ENCODE data around the gene INHA. TPM values are rescaled to one million over a fixed set of nuclear protein-coding genes. Genes with fewer than 3 reads are reported as not detected.

The INHA gene
- total and polyA plus RNA-seq, 4 donors, result 0.03 to 0.15 (median 0.11) TPM

GRCh38 chr2:219530048-219530963 is 41.8 kb upstream of the INHA start:
- Histone ChIP-seq H3K4me1 (ENCODE audit: control insufficient read depth in 4 of 4, insufficient read depth in 4 of 4, low read length in 3 of 4) (no peaks in the 10 kb centered on the region), H3K4me3 (ENCODE audit: low read depth in 1 of 3, low read length in 3 of 3) (no peak overlapping the region), H3K27me3 (ENCODE audit: control insufficient read depth in 4 of 4, insufficient read depth in 4 of 4, low read length in 3 of 4) (peaks cover 0 to 5% (median 4%) of the 10 kb centered on the region in 4 donors), H3K9me3 (ENCODE audit: control insufficient read depth in 4 of 4, low read length in 3 of 4) (no peaks in the 10 kb centered on the region), H3K36me3 (ENCODE audit: control insufficient read depth in 4 of 4, insufficient read depth in 3 of 4, low read depth in 1 of 4, low read length in 3 of 4) (no peaks in the 10 kb centered on the region), H3K27ac (ENCODE audit: low read depth in 1 of 2, low read length in 2 of 2) (no peak overlapping the region), H3K9ac (ENCODE audit: low read depth in 1 of 2, low read length in 2 of 2) (no peak overlapping the region)
- peak; percentile 91 for DNase-seq (ENCODE audit: low spot score)
- TF ChIP-seq CTCF (IDR thresholded peaks at IDR 0.05; ENCODE audit: low read depth, low read length, missing input control) (peak; percentile 99), RXRA (IDR thresholded peaks at IDR 0.05) (no peak), YY1 (IDR thresholded peaks at IDR 0.05) (no peak), NR2F2 (IDR thresholded peaks at IDR 0.05) (no peak), REST (IDR thresholded peaks at IDR 0.05) (no peak), RAD21 (IDR thresholded peaks at IDR 0.05) (peak; percentile 99), TAF1 (conservative IDR thresholded peaks at IDR 0.05) (no peak), FOXA1 (IDR thresholded peaks at IDR 0.05) (no peak), JUND (IDR thresholded peaks at IDR 0.05) (no peak), HNF4G (IDR thresholded peaks at IDR 0.05) (no peak)
- 16% methylated on average over 21 of the region's 21 CpGs for WGBS

- 68% methylated on average over 20 of the region's 20 CpGs for WGBS
- H3K9ac ChIP-seq (ENCODE audit: low read depth in 1 of 2, low read length in 2 of 2), result no peak overlapping the region
- H3K4me1 ChIP-seq (ENCODE audit: control insufficient read depth in 4 of 4, insufficient read depth in 4 of 4, low read length in 3 of 4), result no peaks in the 10 kb centered on the region
- H3K36me3 ChIP-seq (ENCODE audit: control insufficient read depth in 4 of 4, insufficient read depth in 3 of 4, low read depth in 1 of 4, low read length in 3 of 4), result no peaks in the 10 kb centered on the region
- TF ChIP-seq RXRA (IDR thresholded peaks at IDR 0.05), result no peak
- no peak for TF ChIP-seq ZBTB33 (IDR thresholded peaks at IDR 0.05)
- no peak for TF ChIP-seq JUND (IDR thresholded peaks at IDR 0.05)
- no peak for TF ChIP-seq REST (IDR thresholded peaks at IDR 0.05)
- TF ChIP-seq EGR1 (IDR thresholded peaks at IDR 0.05; ENCODE audit: low read depth in 2 of 2), result no peak
- peaks cover 0 to 5% (median 4%) of the 10 kb centered on the region in 4 donors for H3K27me3 ChIP-seq (ENCODE audit: control insufficient read depth in 4 of 4, insufficient read depth in 4 of 4, low read length in 3 of 4)
- no peaks in the 10 kb centered on the region for H3K9me3 ChIP-seq (ENCODE audit: control insufficient read depth in 4 of 4, low read length in 3 of 4)
- no peak overlapping the region for H3K27ac ChIP-seq (ENCODE audit: low read depth in 1 of 2, low read length in 2 of 2)
- no peak overlapping the region for H3K4me3 ChIP-seq (ENCODE audit: low read depth in 1 of 3, low read length in 3 of 3)
- DNase-seq (ENCODE audit: low spot score), result no peak
Measured at GRCh38 chr2:219531639-219532377, 40.3 kb upstream of the INHA start.
